ENCODE results near the gene PLPP1.

PLPP1 gene

DNA sequence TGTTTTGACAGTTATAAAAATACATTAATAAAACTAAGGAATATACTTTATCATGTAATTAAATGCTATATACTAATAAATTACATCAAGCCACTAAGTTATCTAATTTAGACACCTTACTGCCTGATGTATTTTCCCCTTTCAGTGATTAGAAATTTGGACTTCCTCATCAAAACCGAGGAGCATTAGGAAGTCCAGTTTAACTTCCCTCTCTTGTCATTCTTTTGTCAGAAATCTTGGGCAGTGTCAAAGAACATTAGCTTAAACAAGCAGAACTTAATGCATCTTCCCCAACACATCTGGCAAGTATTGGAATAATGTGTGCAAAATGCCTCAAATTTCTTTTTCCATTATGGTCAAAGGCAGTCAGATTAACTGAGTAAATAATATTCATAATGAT lies 81.6 kb downstream of the PLPP1 start:
- TF ChIP-seq TAF1 (IDR thresholded peaks at IDR 0.05; ENCODE audit: borderline replicate concordance, insufficient read depth, low read length) (no peak), REST (IDR thresholded peaks at IDR 0.05; ENCODE audit: insufficient read depth in 1 of 2, low read depth in 2 of 2, low read length in 2 of 2) (no peak), FOXP2 (optimal IDR thresholded peaks at IDR 0.05; ENCODE audit: borderline replicate concordance, extremely low read depth, extremely low read length, insufficient read depth) (no peak), POLR2AphosphoS5 (IDR thresholded peaks at IDR 0.05; ENCODE audit: low read depth, low read length) (no peak), SIN3A (IDR thresholded peaks at IDR 0.05; ENCODE audit: borderline replicate concordance, insufficient read depth, low read length) (no peak)

- TF ChIP-seq FOXP2 (optimal IDR thresholded peaks at IDR 0.05; ENCODE audit: borderline replicate concordance, extremely low read depth, extremely low read length, insufficient read depth) (no peak), REST (IDR thresholded peaks at IDR 0.05; ENCODE audit: insufficient read depth in 1 of 2, low read depth in 2 of 2, low read length in 2 of 2) (no peak), TAF1 (IDR thresholded peaks at IDR 0.05; ENCODE audit: borderline replicate concordance, insufficient read depth, low read length) (no peak), POLR2AphosphoS5 (IDR thresholded peaks at IDR 0.05; ENCODE audit: low read depth, low read length) (no peak)
These were observed 82.8 kb downstream of the PLPP1 start for GRCh38 chr5:55451976-55452375.

DNA sequence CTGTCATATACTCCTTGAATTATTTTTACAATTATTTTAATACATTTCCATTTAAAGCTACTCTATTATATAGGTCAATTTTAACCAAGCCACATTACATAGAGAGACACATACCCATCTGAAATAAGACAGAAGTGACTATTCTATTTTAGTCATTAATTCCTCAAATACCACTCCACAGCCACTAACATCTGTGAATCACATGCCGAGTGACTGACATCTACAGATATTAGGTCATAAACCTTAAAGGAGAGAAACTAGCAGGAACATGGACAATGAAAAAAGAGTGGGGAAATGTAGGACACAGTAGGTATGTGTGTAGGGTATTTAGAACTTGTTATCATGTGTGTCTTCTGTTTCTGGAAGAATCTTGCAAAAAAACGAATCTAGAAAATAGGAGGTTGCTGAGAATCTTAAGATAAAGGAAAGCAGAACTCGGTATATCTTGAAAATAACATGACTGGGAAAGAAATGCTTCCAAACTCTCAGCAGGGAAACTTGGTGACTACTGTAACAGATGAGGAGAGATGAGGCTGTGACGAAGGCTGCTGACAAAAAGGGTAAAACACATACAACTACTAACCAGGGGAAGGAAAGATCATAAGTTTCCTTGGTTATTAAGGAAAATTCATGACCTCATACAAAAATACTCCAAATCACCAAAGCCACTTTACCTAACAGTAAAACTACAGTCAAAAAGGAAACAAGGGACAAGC lies 84.6 kb downstream of the PLPP1 start:
- TF ChIP-seq SIN3A (IDR thresholded peaks at IDR 0.05; ENCODE audit: borderline replicate concordance, insufficient read depth, low read length) (no peak), REST (IDR thresholded peaks at IDR 0.05; ENCODE audit: insufficient read depth in 1 of 2, low read depth in 2 of 2, low read length in 2 of 2) (no peak), TAF1 (IDR thresholded peaks at IDR 0.05; ENCODE audit: borderline replicate concordance, insufficient read depth, low read length) (no peak), FOXP2 (optimal IDR thresholded peaks at IDR 0.05; ENCODE audit: borderline replicate concordance, extremely low read depth, extremely low read length, insufficient read depth) (no peak), POLR2AphosphoS5 (IDR thresholded peaks at IDR 0.05; ENCODE audit: low read depth, low read length) (no peak)

DNA sequence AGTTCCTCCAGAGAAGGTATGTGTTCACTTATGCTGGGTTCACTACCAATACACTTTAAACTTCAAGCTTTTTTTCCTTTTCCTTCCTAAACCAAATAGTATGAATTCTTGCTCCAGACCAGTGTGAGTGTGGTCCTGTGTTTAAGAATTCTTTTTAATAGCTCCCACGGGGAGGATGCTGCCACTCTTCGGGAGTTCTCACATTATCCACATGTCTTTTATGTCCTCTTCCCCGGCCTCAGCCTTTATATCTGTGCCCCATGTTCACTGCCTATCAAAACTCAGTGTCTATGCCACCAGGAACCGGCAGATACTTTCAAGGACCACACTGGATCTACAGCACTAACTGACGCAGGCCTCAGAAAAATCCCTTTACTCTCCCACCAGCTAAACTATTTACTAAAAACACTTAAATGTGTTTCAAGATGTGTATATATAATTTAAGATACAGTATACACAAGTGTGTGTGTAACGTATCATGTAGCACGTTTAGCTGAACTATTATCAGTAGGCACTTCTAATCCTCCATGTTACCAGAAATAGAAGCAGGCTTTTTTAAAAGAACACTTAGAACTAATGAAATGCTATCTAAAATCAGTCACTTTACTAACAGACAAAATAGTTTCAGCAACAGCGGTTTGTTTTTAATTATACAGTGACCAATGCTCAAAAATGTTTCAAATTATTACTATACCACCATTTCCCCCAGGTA lies 88.0 kb downstream of the PLPP1 start:
- TF ChIP-seq REST (IDR thresholded peaks at IDR 0.05; ENCODE audit: insufficient read depth in 1 of 2, low read depth in 2 of 2, low read length in 2 of 2), result no peak
- TF ChIP-seq SIN3A (IDR thresholded peaks at IDR 0.05; ENCODE audit: borderline replicate concordance, insufficient read depth, low read length), result no peak
- no peak for TF ChIP-seq TAF1 (IDR thresholded peaks at IDR 0.05; ENCODE audit: borderline replicate concordance, insufficient read depth, low read length)
- no peak for TF ChIP-seq FOXP2 (optimal IDR thresholded peaks at IDR 0.05; ENCODE audit: borderline replicate concordance, extremely low read depth, extremely low read length, insufficient read depth)
- no peak for TF ChIP-seq POLR2AphosphoS5 (IDR thresholded peaks at IDR 0.05; ENCODE audit: low read depth, low read length)
